B cell (primary cell): Measurements from ENCODE around the gene TRPV5.

ENCODE experiments used
- EZH2 ChIP-seq: IDR thresholded peaks from 2 replicates; pipeline ENCODE4 v1.6.1; 2012; ENCODE audit warnings: borderline replicate concordance, low read depth, mild to moderate bottlenecking, moderate library complexity, low read length; ENCODE audit not compliant: insufficient read depth, poor library complexity, severe bottlenecking
- TF ChIP-seq, protein P1 (sequence below): fragments of 200-600 bp; IDR thresholded peaks from one replicate; pipeline ENCODE4 v1.8.0; 2022; ENCODE audit warnings: antibody characterized with exemption, mild to moderate bottlenecking

DNA sequence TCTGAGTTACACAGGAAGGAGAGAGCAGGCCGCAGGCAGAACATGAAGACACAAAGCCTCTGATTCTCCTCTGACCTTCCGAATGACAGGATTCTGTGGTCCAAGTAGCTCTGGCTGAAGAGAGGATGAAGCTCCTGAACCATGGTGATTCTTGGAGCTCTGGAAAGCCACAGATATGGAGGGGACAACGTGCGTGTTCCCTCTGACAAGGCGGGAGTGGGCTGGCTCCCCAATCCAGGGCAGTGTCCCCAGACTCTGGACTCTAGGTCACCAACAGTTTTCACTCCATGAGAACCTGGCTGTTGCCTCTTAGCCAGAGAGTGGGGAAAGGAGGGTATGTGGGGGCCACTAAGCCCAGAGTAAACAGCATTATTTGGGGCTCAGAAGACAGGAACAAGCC is 40.6 kb downstream of the TRPV5 start:
- TF ChIP-seq, protein P1, sequence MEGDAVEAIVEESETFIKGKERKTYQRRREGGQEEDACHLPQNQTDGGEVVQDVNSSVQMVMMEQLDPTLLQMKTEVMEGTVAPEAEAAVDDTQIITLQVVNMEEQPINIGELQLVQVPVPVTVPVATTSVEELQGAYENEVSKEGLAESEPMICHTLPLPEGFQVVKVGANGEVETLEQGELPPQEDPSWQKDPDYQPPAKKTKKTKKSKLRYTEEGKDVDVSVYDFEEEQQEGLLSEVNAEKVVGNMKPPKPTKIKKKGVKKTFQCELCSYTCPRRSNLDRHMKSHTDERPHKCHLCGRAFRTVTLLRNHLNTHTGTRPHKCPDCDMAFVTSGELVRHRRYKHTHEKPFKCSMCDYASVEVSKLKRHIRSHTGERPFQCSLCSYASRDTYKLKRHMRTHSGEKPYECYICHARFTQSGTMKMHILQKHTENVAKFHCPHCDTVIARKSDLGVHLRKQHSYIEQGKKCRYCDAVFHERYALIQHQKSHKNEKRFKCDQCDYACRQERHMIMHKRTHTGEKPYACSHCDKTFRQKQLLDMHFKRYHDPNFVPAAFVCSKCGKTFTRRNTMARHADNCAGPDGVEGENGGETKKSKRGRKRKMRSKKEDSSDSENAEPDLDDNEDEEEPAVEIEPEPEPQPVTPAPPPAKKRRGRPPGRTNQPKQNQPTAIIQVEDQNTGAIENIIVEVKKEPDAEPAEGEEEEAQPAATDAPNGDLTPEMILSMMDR, result no peak
- TF ChIP-seq EZH2, result no peak
